DMS53 treated with DMSO at 0.1 percent for 48 hours (cell line): ENCODE measurements around the gene RPS6KA2.

Experiments used
- DNase-seq: peaks from one replicate; lab custom pipeline; 2025; ENCODE audit not compliant: unreplicated experiment; lab: John Stamatoyannopoulos, UW

The RPS6KA2 gene

GRCh38 chr6:166616261-166617238, 10.5 kb downstream of the RPS6KA2 start:
- DNase-seq: no peak

GRCh38 chr6:166615059-166615770, 11.8 kb downstream of the RPS6KA2 start:
- DNase-seq: no peak

- DNase-seq: no peak
These were observed 12.5 kb downstream of the RPS6KA2 start for GRCh38 chr6:166614589-166614988.

GRCh38 chr6:166614171-166614583, 12.9 kb downstream of the RPS6KA2 start:
- no peak for DNase-seq

- DNase-seq: no peak
These were observed 14.0 kb downstream of the RPS6KA2 start for GRCh38 chr6:166613027-166613426.

- no peak for DNase-seq
These were observed 14.6 kb downstream of the RPS6KA2 start for GRCh38 chr6:166612471-166612881.

- no peak for DNase-seq
These were observed 15.4 kb downstream of the RPS6KA2 start for GRCh38 chr6:166611631-166612030.

GRCh38 chr6:166610069-166610468, 17.0 kb downstream of the RPS6KA2 start:
- no peak for DNase-seq

- no peak for DNase-seq
These were observed 18.3 kb downstream of the RPS6KA2 start for GRCh38 chr6:166608774-166609173.

GRCh38 chr6:166605752-166606151, 21.3 kb downstream of the RPS6KA2 start:
- no peak for DNase-seq

- no peak for DNase-seq
These were observed 22.1 kb downstream of the RPS6KA2 start for GRCh38 chr6:166604911-166605310.

GRCh38 chr6:166604328-166604727, 22.7 kb downstream of the RPS6KA2 start:
- DNase-seq: no peak

GRCh38 chr6:166603043-166603690, 23.9 kb downstream of the RPS6KA2 start:
- DNase-seq: no peak

GRCh38 chr6:166601956-166602355, 25.1 kb downstream of the RPS6KA2 start:
- no peak for DNase-seq

- no peak for DNase-seq
These were observed 26.1 kb downstream of the RPS6KA2 start for GRCh38 chr6:166600931-166601330.

- DNase-seq: no peak
These were observed 27.8 kb downstream of the RPS6KA2 start for GRCh38 chr6:166599205-166599604.

GRCh38 chr6:166598441-166599138, 28.5 kb downstream of the RPS6KA2 start:
- no peak for DNase-seq

GRCh38 chr6:166597711-166598440, 29.2 kb downstream of the RPS6KA2 start:
- no peak for DNase-seq

- no peak for DNase-seq
These were observed 30.1 kb downstream of the RPS6KA2 start for GRCh38 chr6:166596776-166597507.

- no peak for DNase-seq
These were observed 31.1 kb downstream of the RPS6KA2 start for GRCh38 chr6:166595949-166596348.
